Measurements from ENCODE around the gene CIT.
"Not testable (repeated sequence)": the region's sequence is repeated elsewhere in the genome, so short reads cannot be mapped to it uniquely, and the experiment has no call there.

The CIT gene

GRCh38 chr12:119735079-119735478 is 142.0 kb downstream of the CIT start:
- no peak for DNase-seq

- DNase-seq = no peak
These were observed 146.7 kb downstream of the CIT start for GRCh38 chr12:119730381-119730780.

GRCh38 chr12:119729871-119730270 is 147.2 kb downstream of the CIT start:
- DNase-seq = no peak

DNA sequence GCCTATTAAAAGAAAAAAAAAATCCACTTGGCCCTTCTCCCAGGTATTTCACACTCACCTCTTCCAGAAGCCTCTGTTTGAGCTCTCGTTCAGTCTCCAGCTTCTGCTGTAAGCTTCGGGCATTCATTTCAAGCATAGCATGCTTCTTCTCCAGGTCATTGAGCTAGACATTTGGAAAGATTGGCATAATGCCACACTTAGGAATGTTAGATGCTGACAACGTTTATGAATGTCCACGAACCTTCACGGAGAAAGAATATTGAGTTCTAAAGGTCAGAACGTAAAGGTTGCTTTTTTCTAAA is 148.7 kb downstream of the CIT start:
- no peak for DNase-seq

- no peak for DNase-seq
These were observed 149.3 kb downstream of the CIT start for GRCh38 chr12:119727600-119728443.

GRCh38 chr12:119725523-119725922 is 151.6 kb downstream of the CIT start:
- DNase-seq = no peak

GRCh38 chr12:119721306-119721705 is 155.8 kb downstream of the CIT start:
- no peak for DNase-seq

- DNase-seq = no peak
These were observed 156.8 kb downstream of the CIT start for GRCh38 chr12:119720349-119720748.

GRCh38 chr12:119718141-119718540 is 159.0 kb downstream of the CIT start:
- DNase-seq = no peak

DNA sequence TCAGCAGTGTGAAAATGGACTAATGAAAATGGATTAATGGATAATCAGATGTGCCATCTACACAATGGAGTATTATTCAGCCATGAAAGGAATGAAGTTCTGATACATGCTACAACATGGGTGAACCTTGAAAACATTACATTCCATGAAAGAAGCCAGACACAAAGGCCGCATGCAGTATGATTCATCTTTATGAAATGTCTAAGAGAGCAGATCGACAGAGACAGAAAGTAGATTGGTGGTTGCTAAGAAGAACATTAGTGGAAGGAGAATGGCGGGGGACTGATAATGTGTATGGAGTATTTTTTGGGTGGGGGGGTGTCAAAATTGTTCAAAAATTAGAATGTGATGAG is 161.9 kb downstream of the CIT start:
- DNase-seq = no peak

DNA sequence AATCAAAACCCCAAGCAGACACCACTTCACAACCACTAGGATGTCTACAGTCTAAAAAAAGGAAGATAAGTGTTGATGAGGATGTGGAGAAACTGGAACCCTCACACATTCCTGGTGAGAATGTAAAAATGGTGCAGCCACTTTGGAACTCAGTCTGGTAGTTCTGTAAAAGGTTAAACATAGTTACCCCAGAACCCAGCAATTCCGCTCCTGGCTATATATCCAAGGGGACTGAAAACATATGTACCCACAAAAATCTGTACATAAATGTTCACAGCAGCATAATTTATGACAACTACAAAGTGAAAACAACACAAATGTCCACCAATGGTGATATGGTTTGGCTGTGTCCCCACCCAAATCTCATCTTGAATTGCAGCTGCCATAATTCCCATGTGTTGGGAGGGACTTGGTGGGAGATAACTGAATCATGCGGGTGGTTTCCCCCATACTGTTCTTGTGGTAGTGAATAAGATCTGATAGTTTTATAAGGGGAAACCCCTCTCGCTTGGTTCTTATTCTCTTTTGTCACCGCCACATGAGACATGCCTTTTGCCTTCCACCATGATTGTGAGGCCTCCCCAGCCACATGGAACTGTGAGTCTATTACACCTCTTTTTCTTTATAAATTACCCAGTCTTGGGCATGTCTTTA is 162.4 kb downstream of the CIT start:
- no peak for DNase-seq

DNA sequence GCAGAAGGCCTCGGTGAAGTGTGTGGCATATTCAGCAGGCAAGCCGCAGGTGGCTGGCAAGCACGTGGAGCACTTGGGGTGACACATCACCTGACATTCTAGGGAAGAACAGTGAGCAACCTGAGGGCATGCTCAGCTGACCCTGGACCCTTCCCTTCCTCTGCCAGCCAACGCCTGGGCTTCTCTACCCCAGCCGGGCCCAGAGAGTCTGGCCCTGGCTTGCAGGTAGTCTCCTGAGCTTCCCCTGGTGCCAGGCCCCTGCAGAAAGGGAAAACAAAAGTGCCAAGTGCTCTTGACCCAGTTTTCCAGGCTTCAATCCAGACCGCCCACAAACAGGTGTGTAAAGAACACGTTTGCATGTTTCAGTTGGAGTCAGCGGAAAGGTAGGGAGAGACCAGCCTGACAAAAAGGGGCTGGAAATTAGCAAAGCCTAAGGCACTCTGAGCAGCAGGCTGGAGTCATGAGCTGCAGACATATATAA is 163.5 kb downstream of the CIT start:
- DNase-seq = peak; percentile 93

GRCh38 chr12:119712721-119713120 is 164.4 kb downstream of the CIT start:
- DNase-seq = no peak

GRCh38 chr12:119711693-119712092 is 165.4 kb downstream of the CIT start:
- no peak for DNase-seq

GRCh38 chr12:119710965-119711551 is 166.1 kb downstream of the CIT start:
- DNase-seq = peak; percentile 90

- DNase-seq = no peak
These were observed 166.7 kb downstream of the CIT start for GRCh38 chr12:119710374-119710964.

DNA sequence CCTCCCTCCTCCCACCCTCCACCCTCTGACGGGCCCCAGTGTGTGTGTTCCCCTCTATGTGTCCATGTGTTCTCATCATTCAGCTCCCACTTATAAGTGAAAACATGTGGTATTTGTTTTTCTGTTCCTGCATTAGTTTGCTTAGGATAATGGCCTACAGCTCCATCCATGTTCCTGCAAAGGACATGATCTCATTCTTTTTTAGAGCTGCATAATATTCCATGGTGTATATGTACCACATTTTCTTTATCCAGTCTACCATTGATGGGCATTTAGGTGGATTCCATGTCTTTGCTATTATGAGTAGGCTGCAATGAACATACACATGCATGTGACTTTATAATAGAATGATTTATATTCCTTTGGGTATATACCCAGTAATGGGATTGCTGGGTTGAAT is 170.7 kb downstream of the CIT start:
- DNase-seq = not testable (repeated sequence)

DNA sequence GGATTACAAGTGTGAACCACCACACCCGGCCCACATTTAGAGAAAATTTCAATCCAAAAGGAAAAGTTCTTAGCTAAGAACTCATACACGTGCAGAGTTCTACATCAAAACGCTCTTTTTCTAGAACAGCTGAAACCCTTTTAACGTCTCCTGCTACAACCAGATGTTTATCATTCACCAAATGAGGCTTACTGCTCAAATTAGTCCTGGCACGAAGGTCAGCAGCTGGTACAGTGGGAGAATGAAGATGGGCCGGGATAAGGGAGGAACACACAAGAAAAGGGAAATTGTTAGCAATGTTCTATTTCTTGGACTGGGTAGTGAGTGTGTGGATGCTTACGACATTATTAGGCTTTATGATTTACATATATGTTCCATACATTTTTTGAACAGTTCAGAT is 171.9 kb downstream of the CIT start:
- no peak for DNase-seq

DNA sequence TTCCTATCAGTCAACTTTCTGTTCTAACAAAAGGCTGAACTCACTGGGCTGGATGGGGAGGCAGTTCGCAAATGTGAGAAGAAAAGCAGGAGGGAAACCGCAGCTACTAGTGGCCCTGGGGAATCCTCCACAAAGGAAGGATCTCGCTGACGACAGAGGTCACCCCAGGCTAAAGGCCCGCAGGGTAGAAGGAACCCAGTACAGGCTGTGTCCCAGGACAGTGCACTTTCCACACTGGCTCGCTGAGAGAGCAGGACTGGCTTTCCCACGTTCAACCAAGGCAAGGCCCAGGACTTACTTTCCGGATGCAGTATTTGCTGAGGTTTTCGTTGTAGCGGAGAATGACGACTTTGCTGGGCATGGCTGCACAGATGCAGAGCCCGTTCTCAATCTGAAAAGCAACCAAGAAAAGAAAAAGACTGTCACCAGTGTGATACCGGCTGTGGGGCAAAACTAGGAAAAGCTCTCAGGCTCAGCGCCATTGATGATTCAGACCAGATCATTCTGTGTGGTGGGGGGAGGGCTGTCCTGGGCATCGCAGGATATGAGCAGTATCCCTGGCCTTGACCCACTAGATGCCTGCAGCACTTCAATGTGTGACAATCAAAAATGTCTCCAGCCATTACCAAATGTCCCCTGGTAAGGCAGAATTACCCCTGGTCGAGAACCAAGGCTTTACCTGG is 172.9 kb downstream of the CIT start:
- no peak for DNase-seq

- no peak for DNase-seq
These were observed 177.0 kb downstream of the CIT start for GRCh38 chr12:119700078-119700477.

- no peak for DNase-seq
These were observed 177.8 kb downstream of the CIT start for GRCh38 chr12:119699199-119699760.

- DNase-seq = no peak
These were observed 180.2 kb downstream of the CIT start for GRCh38 chr12:119696943-119697342.

- no peak for DNase-seq
These were observed 182.1 kb downstream of the CIT start for GRCh38 chr12:119695034-119695433.
